GM23338 (cell line): ENCODE data around the gene CATSPERE. TPM values are rescaled to one million over a fixed set of nuclear protein-coding genes. Genes with fewer than 3 reads are reported as not detected.

Experiments used
- ATAC-seq: fragments of 200-7000 bp; cut with Tn5 transposase; 3 replicates; pipeline ENCODE4 v1.9.1; 2020
- DNase-seq: peaks from one replicate; pipeline ENCODE4 v3.0.0-alpha.2; 2015; ENCODE audit warnings: low spot score
- H2AFZ ChIP-seq: fragments of 200-600 bp; sonication (generic); 2 replicates; pipeline ENCODE4 v1.8.0; 2016; ENCODE audit warnings: antibody characterized with exemption, mild to moderate bottlenecking, moderate library complexity
- H3F3A ChIP-seq: fragments of 200-600 bp; sonication (generic); replicated peaks from 2 replicates; pipeline ENCODE4 v1.8.0; 2017; ENCODE audit warnings: antibody characterized with exemption, mixed run types, low read depth
- H3K27ac ChIP-seq: fragments of 200-600 bp; sonication (generic); 2 replicates; pipeline ENCODE4 v1.6.1; 2016; ENCODE audit warnings: low read depth
- H3K27me3 ChIP-seq: fragments of 200-600 bp; sonication (generic); 2 replicates; pipeline ENCODE4 v1.8.0; 2016; ENCODE audit warnings: mild to moderate bottlenecking, mixed run types, moderate library complexity; ENCODE audit not compliant: insufficient read depth
- H3K36me3 ChIP-seq: fragments of 200-600 bp; sonication (generic); 2 replicates; pipeline ENCODE4 v1.8.0; 2016; ENCODE audit warnings: mild to moderate bottlenecking; ENCODE audit not compliant: insufficient read depth
- H3K4me1 ChIP-seq: fragments of 200-600 bp; sonication (generic); 2 replicates; pipeline ENCODE4 v1.8.0; 2016; ENCODE audit warnings: mild to moderate bottlenecking, moderate library complexity; ENCODE audit not compliant: insufficient read depth
- H3K4me2 ChIP-seq: fragments of 200-600 bp; sonication (generic); 2 replicates; pipeline ENCODE4 v1.7.1; 2017; ENCODE audit warnings: mixed run types
- H3K4me3 ChIP-seq: fragments of 200-600 bp; sonication (generic); 2 replicates; pipeline ENCODE4 v1.6.1; 2016; ENCODE audit warnings: mixed run types
- H3K79me2 ChIP-seq: fragments of 200-600 bp; sonication (generic); replicated peaks from 2 replicates; pipeline ENCODE4 v1.8.0; 2017; ENCODE audit warnings: mild to moderate bottlenecking; ENCODE audit not compliant: insufficient read depth
- H3K9me2 ChIP-seq: fragments of 200-600 bp; sonication (generic); 2 replicates; pipeline ENCODE4 v1.8.0; 2017; ENCODE audit not compliant: insufficient read depth
- H4K20me1 ChIP-seq: fragments of 200-600 bp; sonication (generic); replicated peaks from 2 replicates; pipeline ENCODE4 v1.8.0; 2017; ENCODE audit warnings: mild to moderate bottlenecking; ENCODE audit not compliant: insufficient read depth
- H3K27ac Mint-ChIP-seq: 2 replicates; pipeline ENCODE4 v1.8.0; 2020; ENCODE audit warnings: inconsistent platforms, mild to moderate bottlenecking, moderate library complexity, mixed read lengths
- H3K27me3 Mint-ChIP-seq: 3 replicates; pipeline ENCODE4 v1.8.0; 2022; ENCODE audit warnings: low read depth, mild to moderate bottlenecking, moderate library complexity, mixed read lengths, inconsistent platforms; ENCODE audit not compliant: insufficient read depth, poor library complexity
- H3K36me3 Mint-ChIP-seq: 3 replicates; pipeline ENCODE4 v1.8.0; 2021; ENCODE audit warnings: low read depth, mild to moderate bottlenecking, inconsistent platforms, moderate library complexity, mixed read lengths
- H3K4me1 Mint-ChIP-seq: 3 replicates; pipeline ENCODE4 v1.8.0; 2020; ENCODE audit warnings: mild to moderate bottlenecking, inconsistent platforms, mixed read lengths
- H3K4me3 Mint-ChIP-seq: 3 replicates; pipeline ENCODE4 v1.8.0; 2021; ENCODE audit warnings: moderate library complexity, mild to moderate bottlenecking, inconsistent platforms, mixed read lengths
- H3K9me3 Mint-ChIP-seq: 3 replicates; pipeline ENCODE4 v1.8.0; 2020; ENCODE audit warnings: moderate library complexity, mild to moderate bottlenecking, inconsistent platforms, mixed read lengths
- CREB1 ChIP-seq: fragments of 250-450 bp; sonication (Bioruptor Pico); IDR thresholded peaks from 2 replicates; pipeline ENCODE4 v1.5.0; 2020; ENCODE audit warnings: low read depth, mild to moderate bottlenecking, moderate library complexity
- CTCF ChIP-seq, 2 experiments: fragments of 200-600 bp in 1 of 2; sonication (generic) in 1 of 2; conservative IDR thresholded peaks; 2 replicates each; pipeline versions ENCODE4 v1.5.1 to v1.6.1; 2016 to 2017; ENCODE audit warnings: antibody characterized with exemption in 2 of 2, low read depth in 2 of 2, mild to moderate bottlenecking in 2 of 2, moderate library complexity in 1 of 2
- ETS1 ChIP-seq: IDR thresholded peaks from 2 replicates; pipeline ENCODE4 v1.6.1; 2016; ENCODE audit warnings: antibody characterized with exemption
- EZH2 ChIP-seq: fragments of 200-600 bp; sonication (generic); IDR thresholded peaks from one replicate; pipeline ENCODE4 v1.8.0; 2017; ENCODE audit warnings: antibody characterized with exemption, mild to moderate bottlenecking, low read depth; ENCODE audit not compliant: unreplicated experiment
- EZH2phosphoT487 ChIP-seq: fragments of 200-600 bp; sonication (generic); IDR thresholded peaks from one replicate; pipeline ENCODE4 v1.8.1; 2018; ENCODE audit warnings: antibody characterized with exemption; ENCODE audit not compliant: unreplicated experiment
- POLR2AphosphoS5 ChIP-seq: IDR thresholded peaks from 2 replicates; pipeline ENCODE4 v1.6.1; 2016; ENCODE audit warnings: antibody characterized with exemption, low read depth
- REST ChIP-seq: IDR thresholded peaks from one replicate; pipeline ENCODE4 v1.6.1; 2018; ENCODE audit warnings: antibody characterized with exemption; ENCODE audit not compliant: unreplicated experiment
- STAT1 ChIP-seq: IDR thresholded peaks from one replicate; pipeline ENCODE4 v1.6.1; 2016; ENCODE audit warnings: antibody characterized with exemption; ENCODE audit not compliant: unreplicated experiment
- ZNF114 ChIP-seq: fragments of 250-450 bp; sonication (Bioruptor Pico); IDR thresholded peaks from 2 replicates; pipeline ENCODE4 v1.5.0; 2020; ENCODE audit warnings: mild to moderate bottlenecking, moderate library complexity
- ZNF331 ChIP-seq: fragments of 250-450 bp; sonication (Bioruptor Pico); IDR thresholded peaks from 2 replicates; pipeline ENCODE4 v1.5.0; 2020; ENCODE audit warnings: low read depth, mild to moderate bottlenecking, moderate library complexity
- polyA plus RNA-seq: library from polyadenylated mRNA; unstranded; fragments of >200 nt; fragmentation: Nextera tagmentation; extraction: Ambion mirVana; gene quantifications from 2 replicates; pipeline ENCODE4 v1.2.1, GENCODE V29; 2016
- total RNA-seq: library from RNA; depleted of rRNA; stranded (reverse); fragments of >200 nt; shearing (Covaris generic); gene quantifications from 2 replicates; pipeline ENCODE4 v1.2.3, GENCODE V29; 2014

The CATSPERE gene
- total and polyA plus RNA-seq, 2 experiments from 2014 or later = 0.70 TPM; not detected in 1

- no peaks in the 10 kb centered on the region; the same call in 1 of the 2 replicates for H4K20me1 ChIP-seq
- no peak overlapping the region for H3K4me3 ChIP-seq
- no peak overlapping the region for H3K27ac ChIP-seq
- no peak overlapping the region for H3K4me3 Mint-ChIP-seq
- peaks cover 8% of the 10 kb centered on the region for H3K27me3 Mint-ChIP-seq
- H3K4me1 ChIP-seq = peaks cover 2% of the 10 kb centered on the region; the same call in 1 of the 2 replicates
- DNase-seq (no peak), ATAC-seq (no peak)
- H3K9me2 ChIP-seq = no peaks in the 10 kb centered on the region
- H3K9me3 Mint-ChIP-seq = no peaks in the 10 kb centered on the region
- no peak for TF ChIP-seq EZH2
- H3K4me2 ChIP-seq = no peak overlapping the region
- H3K4me1 Mint-ChIP-seq = peaks cover 4% of the 10 kb centered on the region; the same call in 2 of the 3 replicates
- no peaks in the 10 kb centered on the region for H3F3A ChIP-seq
- no peak overlapping the region for H2AFZ ChIP-seq
- H3K27ac Mint-ChIP-seq = no peak overlapping the region; the same call in 1 of the 2 replicates
- no peaks in the 10 kb centered on the region; the same call in 2 of the 3 replicates for H3K36me3 Mint-ChIP-seq
- no peaks in the 10 kb centered on the region for H3K27me3 ChIP-seq
- no peaks in the 10 kb centered on the region for H3K79me2 ChIP-seq
- no peaks in the 10 kb centered on the region for H3K36me3 ChIP-seq
Measured at GRCh38 chr1:244605835-244606370, 144.8 kb downstream of the CATSPERE start.

- DNase-seq (no peak), ATAC-seq (no peak)
- Mint-ChIP-seq H3K27me3 (peaks cover 2% of the 10 kb centered on the region), H3K27ac (no peak overlapping the region), H3K36me3 (no peaks in the 10 kb centered on the region), H3K9me3 (no peaks in the 10 kb centered on the region), H3K4me1 (peaks cover 17% of the 10 kb centered on the region), H3K4me3 (no peak overlapping the region)
- Histone ChIP-seq H3K27ac (no peak overlapping the region), H3K4me1 (peaks cover 15% of the 10 kb centered on the region; the same call in 1 of the 2 replicates), H3K4me2 (no peak overlapping the region), H3K36me3 (no peaks in the 10 kb centered on the region), H2AFZ (peak overlapping the region; percentile 87), H3K79me2 (no peaks in the 10 kb centered on the region), H3F3A (no peaks in the 10 kb centered on the region), H3K4me3 (no peak overlapping the region), H4K20me1 (no peaks in the 10 kb centered on the region), H3K9me2 (no peaks in the 10 kb centered on the region), H3K27me3 (no peaks in the 10 kb centered on the region)
- no peak for TF ChIP-seq ZNF114 (CRISPR knock-in tag)
- no peak for TF ChIP-seq STAT1
- no peak for TF ChIP-seq CREB1 (CRISPR knock-in tag)
- no peak for TF ChIP-seq POLR2AphosphoS5
- no peak for TF ChIP-seq ZNF331 (CRISPR knock-in tag)
- no peak for TF ChIP-seq CTCF (conservative IDR thresholded peaks at IDR 0.05; ENCODE audit: low read depth in 2 of 2)
- TF ChIP-seq REST = no peak
- no peak for TF ChIP-seq ETS1
- TF ChIP-seq EZH2phosphoT487 = no peak
Measured at GRCh38 chr1:244614113-244614836, 153.2 kb downstream of the CATSPERE start.
